SK-N-MC (cell line): ENCODE results near the gene CYTH1.

ENCODE experiments used
- EZH2 ChIP-seq: fragments of 200-600 bp; sonication (generic); IDR thresholded peaks from one replicate; pipeline ENCODE4 v1.6.1; 2017; ENCODE audit warnings: antibody characterized with exemption
- POLR2AphosphoS5 ChIP-seq: IDR thresholded peaks from 2 replicates; pipeline ENCODE4 v1.6.1; 2012; ENCODE audit warnings: mild to moderate bottlenecking, low read depth, low read length, borderline replicate concordance

GRCh38 chr17:78789663-78790181 lies 7.6 kb upstream of the CYTH1 start:
- no peak for TF ChIP-seq EZH2
- no peak for TF ChIP-seq POLR2AphosphoS5
